Right ventricle myocardium inferior (tissue), 1 donor: ENCODE data around the gene GID8. TPM values are rescaled to one million over a fixed set of nuclear protein-coding genes. Genes with fewer than 3 reads are reported as not detected.

Experiments used
- ATAC-seq: fragments of 200-7000 bp; cut with Tn5 transposase; one replicate; pipeline ENCODE4 v1.9.1; 2020; ENCODE audit warnings: mild to moderate bottlenecking, moderate library complexity
- DNase-seq: peaks from one replicate; pipeline ENCODE4 v3.0.0; 2021; ENCODE audit errors: missing footprints
- intact Hi-C: fragments of 100-400 bp; cut with DNase I; formaldehyde crosslinking; loops from one replicate; pipeline ENCODE4 v1.11.0; 2022
- total RNA-seq: library from RNA; stranded (reverse); fragmentation: NEBNext Ultra II Directional; extraction: Animal tissue kit (Norgen Biotek cat#: 25700); gene quantifications from one replicate; pipeline ENCODE4 v1.2.1, GENCODE V29; 2021
- donor health status: DM: no; HTN: yes; CAD: no; lungs with severe emphysema.

The GID8 gene
- total RNA-seq, 1 donor from 2014 or later: 16.1 TPM

GRCh38 chr20:62990306-62990825 is 52.4 kb downstream of the GID8 start:
- intact Hi-C loops: no loop called here
- DNase-seq (no peak), ATAC-seq (no peak)

- intact Hi-C loops: no loop called here
- ATAC-seq (no peak), DNase-seq (no peak)
Measured at GRCh38 chr20:62991196-62991807, 53.4 kb downstream of the GID8 start.

DNA sequence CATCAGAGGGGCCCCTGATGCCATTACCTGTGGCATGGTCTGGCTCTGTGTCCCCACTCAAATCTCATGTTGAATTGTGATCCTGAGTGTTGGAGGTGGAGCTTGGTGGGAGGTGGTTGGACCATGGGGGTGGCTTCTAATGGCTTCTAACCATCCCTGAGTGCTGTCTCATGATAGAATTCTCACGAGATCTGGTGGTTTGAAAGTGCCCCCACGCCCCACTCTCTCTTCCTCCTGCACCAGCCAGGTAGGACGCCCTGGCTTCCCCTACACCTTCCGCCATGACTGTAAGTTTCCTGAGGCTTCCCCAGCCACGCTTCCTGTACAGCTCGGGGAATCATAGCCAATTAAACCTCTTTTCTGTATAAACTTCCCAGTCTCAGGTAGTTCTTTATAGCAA is 53.9 kb downstream of the GID8 start:
- no peak for DNase-seq
- ATAC-seq: no peak
- intact Hi-C loops: no loop called here

GRCh38 chr20:62993856-62994494 is 56.0 kb downstream of the GID8 start:
- no peak for ATAC-seq
- intact Hi-C loops: no loop called here

DNA sequence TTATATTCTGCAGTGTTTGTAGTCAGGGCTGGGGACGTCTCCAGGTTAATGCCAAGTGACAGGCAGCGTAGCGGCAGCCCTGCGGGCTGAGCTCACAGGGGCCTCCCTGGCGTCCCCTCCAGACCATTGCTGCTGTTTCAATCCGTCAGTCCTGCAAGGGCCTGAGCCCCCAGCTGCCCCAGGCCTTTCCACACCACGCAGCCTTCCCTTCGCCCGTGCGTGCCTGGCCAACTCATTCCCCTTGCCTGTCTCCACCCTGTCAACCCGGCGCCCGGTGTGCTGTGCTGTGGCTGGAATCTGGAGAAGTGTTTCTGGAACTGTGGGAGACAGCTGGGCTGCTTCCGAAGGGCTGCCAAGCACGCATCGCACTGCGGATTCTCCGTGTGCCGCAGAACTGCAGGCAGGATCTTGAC is 56.9 kb downstream of the GID8 start:
- intact Hi-C loops: no loop called here
- DNase-seq (peak; percentile 62), ATAC-seq (no peak)

More at GRCh38 chr20:62993856-62994494, 56.0 kb downstream of the GID8 start:
- no peak for DNase-seq

- ATAC-seq (no peak), DNase-seq (peak; percentile 49)
- intact Hi-C loops: no loop called here
Measured at GRCh38 chr20:62995481-62995880, 57.5 kb downstream of the GID8 start.

DNA sequence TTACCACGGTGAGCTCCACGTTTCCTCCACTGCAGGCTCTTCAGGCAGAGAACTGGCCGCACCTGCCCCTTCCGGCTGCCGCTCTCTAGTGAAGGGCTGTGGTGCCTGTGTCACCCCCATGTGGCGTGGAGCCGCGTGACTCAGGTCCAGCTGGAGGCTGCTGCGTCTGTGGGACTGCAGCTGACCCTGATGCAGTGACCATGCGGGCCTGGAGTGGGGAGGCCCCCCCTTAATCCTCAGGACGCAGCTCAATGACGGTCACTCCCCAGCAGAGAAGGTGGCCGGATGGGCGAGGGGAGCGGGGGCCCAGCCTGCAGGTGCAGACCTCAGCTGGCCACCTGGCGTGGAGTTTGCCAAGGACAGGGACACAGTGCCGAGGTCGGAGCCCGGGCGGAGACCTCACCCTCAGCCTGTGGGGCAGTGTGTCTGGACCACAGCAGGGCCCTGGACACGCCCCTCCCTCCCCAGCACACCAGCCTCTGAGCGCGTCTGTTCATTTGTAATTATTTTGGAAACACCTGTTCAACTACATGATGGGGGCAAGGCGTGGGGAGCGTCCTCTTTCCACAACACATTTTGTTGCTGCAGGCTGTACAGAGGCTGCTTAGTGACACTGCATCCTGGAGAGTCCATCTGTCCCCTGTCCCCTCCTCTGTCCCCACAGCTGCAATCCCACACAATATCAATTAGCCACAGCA is 58.1 kb downstream of the GID8 start:
- DNase-seq: peak; percentile 43
- no peak for ATAC-seq
- intact Hi-C loops: no loop called here

- ATAC-seq (no peak), DNase-seq (peak; percentile 62)
- intact Hi-C loops: no loop called here
Measured at GRCh38 chr20:62996596-62996982, 58.6 kb downstream of the GID8 start.

DNA sequence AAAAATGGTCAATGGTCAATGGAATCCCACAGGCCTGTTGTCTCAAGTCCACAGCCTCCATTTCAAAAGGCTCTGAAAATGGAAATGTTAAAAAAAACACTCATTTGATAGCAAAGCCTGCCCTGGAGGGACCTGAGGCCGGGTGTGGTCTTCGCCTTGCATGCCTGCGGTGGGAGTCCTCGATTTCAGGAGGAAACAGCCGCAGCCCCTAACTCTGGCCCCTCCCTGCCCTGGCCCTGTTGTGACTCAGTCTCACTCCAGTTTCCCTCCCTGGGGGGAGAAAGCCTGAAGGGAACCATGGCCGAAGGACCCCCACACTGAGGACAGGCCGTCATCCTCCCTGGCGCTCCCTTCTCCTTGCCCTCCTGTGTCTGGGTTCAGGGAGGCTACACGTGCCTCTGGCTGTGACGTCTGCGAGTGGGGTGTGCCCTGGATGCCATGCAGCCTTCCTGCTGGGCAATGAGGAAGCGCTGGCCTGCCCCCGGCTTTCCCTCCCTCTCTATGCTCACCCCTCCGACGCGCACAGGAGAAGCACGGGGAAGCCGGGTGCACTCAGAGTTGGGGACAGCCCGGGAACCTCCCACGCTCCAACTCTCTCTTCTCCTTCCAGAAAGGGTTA is 59.6 kb downstream of the GID8 start:
- peak; percentile 52 for DNase-seq
- intact Hi-C loops: no loop called here
- no peak for ATAC-seq

Other genes starting within 250 kb of the GID8 start
- not detected for gene NTSR1, start 229.3 kb upstream of the GID8 start, total RNA-seq
- 10.0 TPM for gene MRGBP, start 141.7 kb upstream of the GID8 start, total RNA-seq
- 22.5 TPM for gene OGFR, start 133.3 kb upstream of the GID8 start, total RNA-seq
- gene COL9A3, start 121.1 kb upstream of the GID8 start, total RNA-seq: 5.5 TPM
- gene TCFL5, start 76.3 kb upstream of the GID8 start, total RNA-seq: 6.0 TPM
- 33.5 TPM for gene DIDO1, start 11.6 kb upstream of the GID8 start, total RNA-seq
- 0.41 TPM for gene SLC17A9, start 14.6 kb downstream of the GID8 start, total RNA-seq
- gene BHLHE23, start 68.8 kb downstream of the GID8 start, total RNA-seq: not detected